AG04450 (cell line): ENCODE measurements around the gene EAF1. TPM values are rescaled to one million over a fixed set of nuclear protein-coding genes. Genes with fewer than 3 reads are reported as not detected.

ENCODE experiments used
- CTCF ChIA-PET: fragments of 300-600, 350-600 bp; formaldehyde crosslinking; extraction: SDS; loops from one replicate; lab custom pipeline; 2022; ENCODE audit warnings: antibody characterized with exemption, inconsistent platforms; lab: Charles Lee
- POLR2A ChIA-PET: fragments of 350-600 bp; formaldehyde crosslinking; extraction: SDS; loops from one replicate; lab custom pipeline; 2021; ENCODE audit warnings: antibody characterized with exemption, inconsistent platforms; lab: Yijun Ruan, JAX
- DNase-seq: peaks from one replicate; pipeline ENCODE4 v3.0.0-alpha.2; 2011; ENCODE audit warnings: low read depth, low spot score
- H3K27ac ChIP-seq: one replicate; pipeline ENCODE4 v1.5.1; 2012; ENCODE audit warnings: low read depth, low read length, control low read depth
- H3K27me3 ChIP-seq: one replicate; pipeline ENCODE4 v1.6.0; 2012; ENCODE audit warnings: low read length; ENCODE audit not compliant: control insufficient read depth, insufficient read depth
- H3K4me3 ChIP-seq: 2 replicates; pipeline ENCODE4 v1.5.1; 2011; ENCODE audit warnings: mild to moderate bottlenecking, low read depth, low read length, control low read depth
- H3K9me3 ChIP-seq: 2 replicates; pipeline ENCODE4 v1.5.1; 2012; ENCODE audit warnings: low read length; ENCODE audit not compliant: control insufficient read depth, insufficient read depth
- CTCF ChIP-seq: IDR thresholded peaks from 2 replicates; pipeline ENCODE4 v1.5.1; 2011; ENCODE audit warnings: low read depth, low read length, control low read depth, inconsistent platforms
- polyA plus RNA-seq: library from polyadenylated mRNA; depleted of rRNA; stranded (reverse); fragments of >200 nt; gene quantifications from 2 replicates; pipeline ENCODE4 v1.2.3, GENCODE V29; 2011; rRNA removed
- small RNA-seq: library from RNA; depleted of rRNA; stranded (forward); fragments of <200 nt; gene quantifications from one replicate; pipeline ENCODE3, GENCODE V24; 2012; ENCODE audit warnings: low read depth; ENCODE audit not compliant: insufficient read length

EAF1 gene
- polyA plus RNA-seq, 1 experiment = 11.0 TPM

DNA sequence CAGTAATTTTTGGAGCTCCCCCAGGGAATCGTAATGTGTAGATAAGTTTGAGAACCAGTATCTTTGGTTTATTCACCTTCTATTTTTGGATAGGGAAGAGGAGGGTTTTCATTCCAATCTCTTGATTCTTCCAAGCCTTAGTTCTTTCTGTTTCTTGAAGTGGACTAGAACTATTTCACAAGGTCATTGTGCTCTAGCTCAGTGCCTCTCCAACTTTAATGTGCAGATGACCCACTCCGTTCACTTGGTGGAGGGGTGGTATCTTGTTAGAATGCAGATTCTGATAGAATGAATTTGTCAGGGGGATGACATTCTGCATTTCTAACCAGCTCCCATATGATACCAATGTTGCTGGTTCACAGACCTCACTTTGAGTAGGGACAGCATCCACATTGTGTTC, 58.6 kb downstream of the EAF1 start:
- Histone ChIP-seq H3K27me3 (no peaks in the 10 kb centered on the region), H3K9me3 (no peaks in the 10 kb centered on the region), H3K4me3 (no peak overlapping the region), H3K27ac (no peak overlapping the region)
- no peak for DNase-seq
- POLR2A ChIA-PET = no interaction called here
- no peak for TF ChIP-seq CTCF
- CTCF ChIA-PET = no interaction called here

GRCh38 chr3:15486979-15487378, 59.6 kb downstream of the EAF1 start:
- CTCF ChIA-PET = no interaction called here

DNA sequence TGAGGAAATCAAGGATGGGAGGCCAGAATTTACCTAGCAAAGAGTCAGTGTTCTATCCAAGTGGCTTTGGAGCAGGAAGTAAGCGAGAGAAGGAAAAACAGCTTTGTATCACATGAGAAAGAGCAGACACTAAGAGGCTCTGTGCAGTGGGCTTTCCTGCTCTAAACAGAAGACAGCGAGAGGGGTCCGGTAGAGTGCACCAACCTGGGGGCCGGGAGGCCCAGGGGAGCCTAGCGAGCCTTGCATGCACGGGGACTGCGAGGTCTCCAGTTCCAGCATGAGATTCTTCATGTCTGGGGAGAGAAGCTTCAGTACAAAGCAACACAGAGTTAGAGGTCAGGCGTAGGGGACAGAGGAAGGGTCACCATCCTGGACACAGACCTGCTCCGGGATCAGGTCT, 60.6 kb downstream of the EAF1 start:
- H3K9me3 ChIP-seq = no peaks in the 10 kb centered on the region
- ChIA-PET POLR2A (no interaction called here), CTCF (no interaction called here)
- no peak overlapping the region for H3K4me3 ChIP-seq
- DNase-seq = no peak
- H3K27ac ChIP-seq = no peak overlapping the region
- TF ChIP-seq CTCF = no peak
- H3K27me3 ChIP-seq = no peaks in the 10 kb centered on the region

More at GRCh38 chr3:15486979-15487378, 59.6 kb downstream of the EAF1 start:
- no peak for DNase-seq
- no peak for TF ChIP-seq CTCF
- POLR2A ChIA-PET = no interaction called here
- no peak overlapping the region for H3K27ac ChIP-seq
- no peak overlapping the region for H3K4me3 ChIP-seq
- no peaks in the 10 kb centered on the region for H3K9me3 ChIP-seq
- no peaks in the 10 kb centered on the region for H3K27me3 ChIP-seq

- POLR2A ChIA-PET = no interaction called here
- H3K4me3 ChIP-seq = no peak overlapping the region
- CTCF ChIA-PET = interaction anchor here (0.6 to 1.4 kb wide), 2 partner anchors 67 to 322 kb away, joined by 3 to 4 read pairs; no protein-coding TSS in a partner anchor
- H3K9me3 ChIP-seq = no peaks in the 10 kb centered on the region
- no peak overlapping the region for H3K27ac ChIP-seq
- DNase-seq = no peak
- H3K27me3 ChIP-seq = no peaks in the 10 kb centered on the region
- TF ChIP-seq CTCF = no peak
These were observed 62.8 kb downstream of the EAF1 start for GRCh38 chr3:15490158-15490557.

DNA sequence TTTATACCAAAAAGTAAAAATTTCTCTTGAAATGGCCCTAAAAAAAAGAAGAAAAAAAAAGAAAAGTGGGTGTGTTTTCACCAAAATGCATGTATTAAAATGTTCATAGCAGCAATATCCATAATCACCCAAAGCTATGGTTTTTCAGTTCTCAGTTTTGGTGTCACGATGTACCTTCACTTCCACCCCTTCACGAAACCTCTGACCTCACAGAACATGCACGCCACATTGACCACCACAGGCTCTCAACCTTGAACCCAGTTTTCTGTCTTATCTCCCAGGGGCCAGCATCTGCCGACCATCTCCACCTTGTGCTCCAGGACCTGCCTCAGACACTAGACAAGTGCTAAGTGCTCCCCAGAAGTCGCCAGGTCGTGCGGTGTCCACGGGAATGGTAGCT, 63.7 kb downstream of the EAF1 start:
- CTCF ChIA-PET = interaction anchor here (0.7 to 1.4 kb wide), 2 partner anchors 66 to 403 kb away, joined by 4 to 5 read pairs; no protein-coding TSS in a partner anchor
- Histone ChIP-seq H3K9me3 (no peaks in the 10 kb centered on the region), H3K27ac (no peak overlapping the region), H3K27me3 (no peaks in the 10 kb centered on the region), H3K4me3 (no peak overlapping the region)
- POLR2A ChIA-PET = no interaction called here
- no peak for DNase-seq
- no peak for TF ChIP-seq CTCF

Small RNA genes lying within 50 kb of the gene (small RNA-seq; reads per million reads assigned to genes)
- gene RNU6-1024P = not detected

Other genes with a start within 250 kb of the EAF1 start
- gene CAPN7, start 221.4 kb upstream of the EAF1 start, polyA plus RNA-seq = 21.8 and 29.0 TPM in 2 replicates
- gene SH3BP5, start 95.0 kb upstream of the EAF1 start, polyA plus RNA-seq = 15.5 and 16.6 TPM in 2 replicates
- gene METTL6, start 54 bp upstream of the EAF1 start, polyA plus RNA-seq = 23.0 and 25.9 TPM in 2 replicates
- 0.91 and 0.95 TPM in 2 replicates for gene COLQ, start 94.1 kb downstream of the EAF1 start, polyA plus RNA-seq
- 22.0 and 29.2 TPM in 2 replicates for gene HACL1, start 174.0 kb downstream of the EAF1 start, polyA plus RNA-seq
- 22.2 and 24.8 TPM in 2 replicates for gene BTD, start 174.1 kb downstream of the EAF1 start, polyA plus RNA-seq